Neuron (in vitro differentiated cells): Measurements from ENCODE around the gene TAF1A.

Experiments used
- H2AFZ ChIP-seq: one replicate; pipeline ENCODE4 v1.6.1; 2013; ENCODE audit warnings: low read depth, mild to moderate bottlenecking, inconsistent platforms, low read length, moderate library complexity
- H3K27me3 ChIP-seq: one replicate; pipeline ENCODE4 v1.6.1; 2013; ENCODE audit warnings: low read length; ENCODE audit not compliant: insufficient read depth
- H3K36me3 ChIP-seq: one replicate; pipeline ENCODE4 v1.6.1; 2013; ENCODE audit warnings: low read length; ENCODE audit not compliant: insufficient read depth
- H3K4me1 ChIP-seq: one replicate; pipeline ENCODE4 v1.6.1; 2013; ENCODE audit warnings: low read length; ENCODE audit not compliant: insufficient read depth
- H3K4me3 ChIP-seq: 2 replicates; pipeline ENCODE4 v1.5.1; 2013; ENCODE audit warnings: mild to moderate bottlenecking, low read length, moderate library complexity
- H3K9me3 ChIP-seq: one replicate; pipeline ENCODE4 v1.6.1; 2013; ENCODE audit warnings: low read length

The TAF1A gene

DNA sequence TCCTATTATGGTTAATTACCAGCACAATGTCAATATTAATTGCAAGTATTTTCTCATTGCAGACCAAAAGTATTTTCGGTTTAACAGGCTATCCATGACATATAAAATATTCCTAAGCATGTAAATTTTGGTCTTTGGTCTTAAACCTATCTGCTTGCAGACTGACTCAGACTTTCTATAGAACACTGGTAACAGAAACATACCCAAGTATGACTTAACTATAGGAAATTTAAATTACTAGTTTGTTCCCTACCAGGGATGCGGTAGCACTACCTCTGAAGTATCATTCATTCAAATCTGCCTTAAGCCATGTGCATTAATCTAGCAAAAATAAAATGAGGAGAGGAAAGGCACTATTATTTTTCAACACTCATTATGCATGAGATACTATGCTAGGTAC, 2.9 kb downstream of the TAF1A start:
- no peak overlapping the region for H3K4me3 ChIP-seq
- peaks cover 45% of the 10 kb centered on the region for H3K36me3 ChIP-seq
- H3K27me3 ChIP-seq, result no peaks in the 10 kb centered on the region
- no peak overlapping the region for H2AFZ ChIP-seq
- peaks cover 13% of the 10 kb centered on the region for H3K4me1 ChIP-seq
- H3K9me3 ChIP-seq, result no peaks in the 10 kb centered on the region

GRCh38 chr1:222583079-222583478, 6.7 kb downstream of the TAF1A start:
- Histone ChIP-seq H3K4me3 (no peak overlapping the region), H3K9me3 (no peaks in the 10 kb centered on the region), H3K4me1 (no peaks in the 10 kb centered on the region), H3K27me3 (no peaks in the 10 kb centered on the region), H2AFZ (no peak overlapping the region), H3K36me3 (peaks cover 54% of the 10 kb centered on the region)

DNA sequence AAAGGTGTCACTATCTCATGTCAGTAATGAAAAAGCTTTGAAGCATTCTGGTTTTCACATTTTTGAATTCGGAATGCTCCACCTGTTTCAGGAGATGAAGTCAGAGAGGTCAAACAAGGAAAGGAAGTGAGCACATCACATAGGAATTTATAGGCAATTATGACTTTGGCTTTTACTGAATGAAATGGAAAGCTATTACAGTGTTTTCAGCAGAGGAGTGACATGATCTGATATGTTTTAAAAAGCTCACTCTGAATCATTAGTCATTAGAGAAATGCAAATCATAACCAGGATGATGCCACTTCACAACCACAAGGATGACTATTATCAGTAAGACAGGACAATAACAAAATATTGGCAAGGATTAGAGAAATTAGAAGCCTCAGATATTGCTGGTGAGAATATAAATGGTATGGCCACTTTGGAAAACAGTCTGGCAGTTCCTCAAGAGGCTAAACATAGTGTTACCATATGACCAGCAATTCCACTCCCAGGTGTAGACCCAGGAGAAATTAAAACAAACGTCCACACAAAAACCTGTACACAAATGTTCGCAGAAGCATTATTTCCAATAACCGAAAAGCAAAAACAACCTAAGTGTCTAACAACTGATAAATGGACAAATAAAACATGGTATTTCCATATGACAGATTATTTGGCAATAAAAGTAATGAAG, 7.5 kb downstream of the TAF1A start:
- peaks cover 47% of the 10 kb centered on the region for H3K36me3 ChIP-seq
- H3K9me3 ChIP-seq, result no peaks in the 10 kb centered on the region
- H3K27me3 ChIP-seq, result no peaks in the 10 kb centered on the region
- H3K4me1 ChIP-seq, result no peaks in the 10 kb centered on the region
- no peak overlapping the region for H3K4me3 ChIP-seq
- H2AFZ ChIP-seq, result no peak overlapping the region

- no peak overlapping the region for H2AFZ ChIP-seq
- peaks cover 44% of the 10 kb centered on the region for H3K36me3 ChIP-seq
- H3K4me1 ChIP-seq, result no peaks in the 10 kb centered on the region
- no peaks in the 10 kb centered on the region for H3K27me3 ChIP-seq
- H3K4me3 ChIP-seq, result no peak overlapping the region
- no peaks in the 10 kb centered on the region for H3K9me3 ChIP-seq
These were observed 10.4 kb downstream of the TAF1A start for GRCh38 chr1:222579316-222579715.

DNA sequence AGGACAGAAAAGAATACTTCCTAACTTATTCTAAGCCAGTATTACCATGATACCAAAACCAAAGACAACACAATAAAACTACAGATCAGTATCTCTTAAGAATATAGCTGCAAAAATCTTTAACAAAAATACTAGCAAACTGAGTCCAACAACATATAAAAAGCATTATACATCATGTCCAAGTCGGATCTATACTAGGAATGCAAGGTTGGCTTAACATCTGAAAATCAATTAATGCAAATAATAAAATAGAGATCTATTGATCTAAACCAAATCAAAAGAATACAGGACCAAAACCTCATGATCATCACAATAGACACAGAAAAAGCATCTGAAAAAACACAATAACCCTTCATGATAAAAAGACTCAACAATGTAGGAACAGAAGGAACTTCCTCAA, 18.9 kb downstream of the TAF1A start:
- Histone ChIP-seq H3K4me1 (no peaks in the 10 kb centered on the region), H3K4me3 (no peak overlapping the region), H3K27me3 (no peaks in the 10 kb centered on the region), H3K9me3 (peaks cover 5% of the 10 kb centered on the region), H2AFZ (no peak overlapping the region), H3K36me3 (peaks cover 47% of the 10 kb centered on the region)

- H3K36me3 ChIP-seq, result peaks cover 47% of the 10 kb centered on the region
- H3K9me3 ChIP-seq, result no peaks in the 10 kb centered on the region
- no peaks in the 10 kb centered on the region for H3K27me3 ChIP-seq
These were observed 28.1 kb downstream of the TAF1A start for GRCh38 chr1:222561656-222562055.

GRCh38 chr1:222557574-222557973, 32.2 kb downstream of the TAF1A start:
- H3K27me3 ChIP-seq, result no peaks in the 10 kb centered on the region
- H3K36me3 ChIP-seq, result peaks cover 42% of the 10 kb centered on the region
- H3K9me3 ChIP-seq, result no peaks in the 10 kb centered on the region
- H3K4me1 ChIP-seq, result no peaks in the 10 kb centered on the region
- H2AFZ ChIP-seq, result no peak overlapping the region
- H3K4me3 ChIP-seq, result no peak overlapping the region

More at GRCh38 chr1:222561656-222562055, 28.1 kb downstream of the TAF1A start:
- Histone ChIP-seq H2AFZ (no peak overlapping the region), H3K4me1 (no peaks in the 10 kb centered on the region), H3K4me3 (no peak overlapping the region)

GRCh38 chr1:222557148-222557547, 32.6 kb downstream of the TAF1A start:
- no peaks in the 10 kb centered on the region for H3K27me3 ChIP-seq
- no peak overlapping the region for H3K4me3 ChIP-seq
- H3K4me1 ChIP-seq, result no peaks in the 10 kb centered on the region
- H3K36me3 ChIP-seq, result peaks cover 40% of the 10 kb centered on the region
- H3K9me3 ChIP-seq, result no peaks in the 10 kb centered on the region
- H2AFZ ChIP-seq, result no peak overlapping the region

GRCh38 chr1:222555992-222556615, 33.6 kb downstream of the TAF1A start:
- H2AFZ ChIP-seq, result no peak overlapping the region
- H3K36me3 ChIP-seq, result peaks cover 34% of the 10 kb centered on the region
- no peaks in the 10 kb centered on the region for H3K9me3 ChIP-seq
- H3K4me3 ChIP-seq, result no peak overlapping the region
- H3K4me1 ChIP-seq, result no peaks in the 10 kb centered on the region
- no peaks in the 10 kb centered on the region for H3K27me3 ChIP-seq

DNA sequence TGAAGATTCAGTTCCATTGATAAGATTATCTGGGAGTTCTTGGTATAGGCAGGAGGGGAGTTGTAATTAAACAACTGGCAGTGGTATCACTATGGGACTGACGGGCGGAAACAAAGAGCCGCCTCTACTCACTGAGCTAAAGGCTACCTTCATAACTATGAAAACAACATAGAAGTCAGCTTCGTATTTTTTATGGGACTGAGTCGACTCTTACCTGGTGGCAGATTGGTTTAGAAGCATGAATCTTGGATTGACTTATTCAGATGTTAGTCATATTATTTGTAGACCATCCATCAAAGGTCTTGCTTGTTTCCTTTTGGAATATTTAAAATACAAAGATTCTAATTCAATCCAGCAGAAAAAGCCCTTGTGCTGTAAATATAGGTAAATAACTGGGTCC, 35.6 kb downstream of the TAF1A start:
- Histone ChIP-seq H3K4me3 (no peak overlapping the region), H3K36me3 (peaks cover 19% of the 10 kb centered on the region)

GRCh38 chr1:222552882-222553281, 36.9 kb downstream of the TAF1A start:
- H3K27me3 ChIP-seq, result no peaks in the 10 kb centered on the region
- H3K4me1 ChIP-seq, result no peaks in the 10 kb centered on the region
- no peaks in the 10 kb centered on the region for H3K9me3 ChIP-seq
- H2AFZ ChIP-seq, result no peak overlapping the region
- peaks cover 14% of the 10 kb centered on the region for H3K36me3 ChIP-seq
- no peak overlapping the region for H3K4me3 ChIP-seq

More for the DNA sequence above, 35.6 kb downstream of the TAF1A start:
- no peaks in the 10 kb centered on the region for H3K27me3 ChIP-seq
- H3K4me1 ChIP-seq, result no peaks in the 10 kb centered on the region
- no peaks in the 10 kb centered on the region for H3K9me3 ChIP-seq
- H2AFZ ChIP-seq, result no peak overlapping the region

DNA sequence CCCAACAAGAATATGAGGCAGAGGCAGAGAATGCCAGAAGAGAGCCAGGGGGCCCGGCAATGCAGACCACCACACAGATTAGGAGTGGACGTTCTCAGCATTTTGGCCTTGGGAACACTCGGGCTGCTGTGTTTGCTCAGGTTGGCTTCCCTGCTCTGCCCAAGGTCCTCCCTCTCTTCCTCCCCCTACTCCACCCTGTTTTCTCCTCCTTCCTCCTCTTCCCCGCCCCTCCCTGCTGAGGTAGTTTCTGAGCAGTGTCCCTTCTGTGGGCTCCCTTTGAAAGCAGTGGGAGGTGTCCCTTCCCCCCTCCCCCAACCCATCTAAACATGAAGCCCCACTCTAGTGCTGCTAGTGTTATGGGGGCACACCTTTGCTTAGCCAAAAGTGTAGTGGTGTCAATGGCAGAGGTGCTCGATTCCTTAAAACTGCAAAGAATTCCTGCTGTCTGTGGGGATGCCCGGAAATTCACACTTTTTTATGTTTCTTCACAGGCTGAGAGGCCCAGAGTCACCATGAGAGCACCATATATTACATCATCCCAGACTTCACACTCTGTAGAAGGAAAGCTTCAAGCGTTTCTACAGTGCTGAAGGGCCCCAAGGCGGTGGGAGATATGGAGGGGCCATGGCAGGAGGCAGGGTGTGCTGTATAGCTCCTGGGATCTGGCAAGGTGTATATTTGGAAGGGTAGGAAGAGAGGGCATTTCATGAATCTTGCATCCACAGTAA, 41.6 kb downstream of the TAF1A start, which contains the start of gene HHIPL2:
HHIPL2 (minus strand) TSS at position 161 of the 728 bp plus-strand sequence; CDS start at position 101, 60 bp downstream.
- H3K9me3 ChIP-seq, result no peaks in the 10 kb centered on the region
- no peak within 1 kb of the TSS for H3K4me3 ChIP-seq
- H3K27me3 ChIP-seq, result no peaks in the 10 kb centered on the region
- no peak within 1 kb of the TSS for H2AFZ ChIP-seq
- H3K4me1 ChIP-seq, result no peaks in the 10 kb centered on the region
- H3K36me3 ChIP-seq, result no peaks in the 10 kb centered on the region

DNA sequence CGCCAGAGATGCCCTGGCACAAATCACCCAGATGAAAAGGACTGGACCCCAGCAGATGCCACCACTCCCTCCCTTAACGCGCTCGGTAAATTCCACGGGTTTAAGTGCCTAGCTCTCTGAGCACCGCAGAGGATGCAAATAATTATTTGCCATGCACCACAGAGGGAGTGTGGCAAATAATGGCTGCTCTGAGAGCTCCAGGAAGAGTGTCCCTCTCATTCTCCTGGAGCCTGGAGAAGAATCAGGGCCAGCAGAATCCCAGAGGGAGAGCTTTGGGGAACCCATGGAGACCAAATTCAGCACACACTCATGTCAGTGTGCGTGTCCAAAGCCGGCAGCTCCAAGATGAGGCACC, 42.5 kb downstream of the TAF1A start:
- Histone ChIP-seq H3K9me3 (no peaks in the 10 kb centered on the region), H2AFZ (no peak overlapping the region), H3K4me1 (no peaks in the 10 kb centered on the region), H3K4me3 (no peak overlapping the region), H3K27me3 (no peaks in the 10 kb centered on the region), H3K36me3 (no peaks in the 10 kb centered on the region)
